Activated CD4-positive, alpha-beta T cell treated with anti-CD3 and anti-CD28 coated beads for 36 hours (primary cell): Measurements from ENCODE around the gene SLC41A1. TPM values are rescaled to one million over a fixed set of nuclear protein-coding genes. Genes with fewer than 3 reads are reported as not detected.

Experiments
- ATAC-seq: fragments of 200-7000 bp; cut with Tn5 transposase; one replicate; pipeline ENCODE4 v1.10.0; 2021; ENCODE audit warnings: mild to moderate bottlenecking, moderate library complexity
- CTCF ChIA-PET: fragments of 350-600 bp; sonication (Branson Sonifier 250); formaldehyde crosslinking; loops from one replicate; lab custom pipeline; 2021; ENCODE audit warnings: antibody characterized with exemption; lab: Charles Lee
- POLR2A ChIA-PET: fragments of 350-600 bp; sonication (Branson Sonifier 250); formaldehyde crosslinking; loops from one replicate; lab custom pipeline; 2021; ENCODE audit warnings: antibody characterized with exemption, inconsistent platforms; lab: Charles Lee
- DNase-seq: peaks from one replicate; pipeline ENCODE4 v3.0.0-alpha.2; 2020
- H3K27ac Mint-ChIP-seq: one replicate; pipeline ENCODE4 v1.8.0; 2021; ENCODE audit warnings: mixed read lengths
- H3K27me3 Mint-ChIP-seq: one replicate; pipeline ENCODE4 v1.8.0; 2021; ENCODE audit warnings: mixed read lengths
- H3K36me3 Mint-ChIP-seq: one replicate; pipeline ENCODE4 v1.8.0; 2021; ENCODE audit warnings: low read depth, mixed read lengths
- H3K4me1 Mint-ChIP-seq: one replicate; pipeline ENCODE4 v1.8.0; 2021; ENCODE audit warnings: mixed read lengths
- H3K4me3 Mint-ChIP-seq: one replicate; pipeline ENCODE4 v1.8.0; 2021; ENCODE audit warnings: mild to moderate bottlenecking, moderate library complexity, mixed read lengths
- H3K9me3 Mint-ChIP-seq: one replicate; pipeline ENCODE4 v1.8.0; 2021; ENCODE audit warnings: low read depth, mixed read lengths
- intact Hi-C, 2 experiments: fragments of 100-400 bp; cut with DNase I in 1 of 2; cut with micrococcal nuclease in 1 of 2; formaldehyde crosslinking; loops; one replicate each; pipeline versions ENCODE4 v1.14.2 to v1.15.1; 2022 to 2024; cut with DNase I, micrococcal nuclease
- total RNA-seq, 2 experiments: library from RNA; stranded (reverse); gene quantifications; one replicate each; pipeline ENCODE4 v1.2.3, GENCODE V29; 2021

SLC41A1 gene
- total RNA-seq, 2 experiments from 2014 or later = 34.4 to 41.5 TPM

DNA sequence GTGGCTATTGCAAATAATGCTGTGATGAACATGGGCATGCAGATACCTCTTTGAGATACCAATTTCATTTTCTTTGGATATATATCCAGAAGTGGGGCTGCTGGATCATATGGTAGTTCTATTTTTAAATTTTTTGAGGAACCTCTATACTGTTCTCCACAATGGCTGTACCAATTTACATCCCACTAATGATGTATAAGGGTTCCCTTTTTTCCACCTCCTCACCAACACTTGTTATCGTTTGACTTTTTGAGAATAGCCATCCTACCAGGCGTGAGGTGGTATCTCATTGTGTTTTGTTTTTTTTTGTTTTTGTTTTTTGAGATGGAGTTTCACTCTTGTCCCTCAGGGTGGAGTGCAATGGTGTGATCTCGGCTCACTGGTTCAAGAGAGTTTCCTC lies 56.4 kb downstream of the SLC41A1 start:
- H3K4me3 Mint-ChIP-seq = no peak overlapping the region
- ChIA-PET POLR2A (no interaction called here), CTCF (no interaction called here)
- H3K27me3 Mint-ChIP-seq = no peaks in the 10 kb centered on the region
- no peak for ATAC-seq
- peaks cover 4% of the 10 kb centered on the region for H3K4me1 Mint-ChIP-seq
- H3K9me3 Mint-ChIP-seq = no peaks in the 10 kb centered on the region
- intact Hi-C loops = no loop called here
- H3K36me3 Mint-ChIP-seq = no peaks in the 10 kb centered on the region
- DNase-seq = no peak
- H3K27ac Mint-ChIP-seq = no peak overlapping the region

DNA sequence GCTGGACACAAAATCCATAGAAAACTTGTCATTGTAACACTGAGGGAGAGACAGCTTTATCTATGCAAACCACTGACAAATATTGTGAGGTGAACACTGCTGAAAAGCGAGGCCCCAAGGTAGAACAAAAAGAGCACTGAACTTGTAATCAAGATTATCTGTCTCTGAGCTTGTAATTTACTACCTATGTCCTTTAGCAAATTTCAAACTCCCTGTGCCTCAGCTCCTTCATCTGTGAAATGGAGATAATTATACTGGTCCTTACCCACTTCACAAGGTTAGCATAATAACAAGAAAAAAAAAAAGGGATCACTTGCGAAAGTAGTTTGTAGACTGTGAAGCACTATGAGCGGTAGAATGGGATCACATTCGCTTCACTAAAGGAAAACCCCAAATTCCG lies 58.1 kb downstream of the SLC41A1 start:
- Mint-ChIP-seq H3K27me3 (no peaks in the 10 kb centered on the region), H3K27ac (no peak overlapping the region), H3K4me3 (no peak overlapping the region), H3K36me3 (peaks cover 2% of the 10 kb centered on the region), H3K9me3 (no peaks in the 10 kb centered on the region), H3K4me1 (peaks cover 8% of the 10 kb centered on the region)
- no peak for ATAC-seq
- ChIA-PET POLR2A (interaction anchor here (0.6 kb wide), 2 partner anchors 619 to 1431 kb away, joined by 3 to 7 read pairs; no protein-coding TSS in a partner anchor), CTCF (interaction anchor here (0.8 to 1.8 kb wide), 5 partner anchors 8 to 97 kb away, joined by 3 to 13 read pairs (median 3); partner anchors contain the start of gene SLC45A3)
- no peak for DNase-seq
- intact Hi-C loops = no loop called here

GRCh38 chr1:205751036-205751651 lies 61.9 kb downstream of the SLC41A1 start:
- DNase-seq = no peak
- CTCF ChIA-PET = interaction anchor here (0.6 to 2.0 kb wide), 2 partner anchors 21 to 200 kb away, joined by 3 to 8 read pairs; no protein-coding TSS in a partner anchor
- H3K36me3 Mint-ChIP-seq = peaks cover 24% of the 10 kb centered on the region
- peak overlapping the region; percentile 96 for H3K27ac Mint-ChIP-seq
- H3K4me3 Mint-ChIP-seq = peak overlapping the region; percentile 87
- intact Hi-C loops = no loop called here
- H3K4me1 Mint-ChIP-seq = peaks cover 27% of the 10 kb centered on the region
- no peaks in the 10 kb centered on the region for H3K27me3 Mint-ChIP-seq
- ATAC-seq = no peak
- POLR2A ChIA-PET = interaction anchor here (0.6 kb wide), 1 partner anchor 20 kb away, joined by 4 read pairs; no protein-coding TSS in a partner anchor
- H3K9me3 Mint-ChIP-seq = no peaks in the 10 kb centered on the region

GRCh38 chr1:205750138-205751035 lies 62.6 kb downstream of the SLC41A1 start, which contains the start of gene NUCKS1:
Gene NUCKS1, minus strand, starts transcription at chr1:205750182. Its CDS starts 209 bp downstream, at chr1:205749973.
- H3K36me3 Mint-ChIP-seq = peaks cover 29% of the 10 kb centered on the region
- H3K9me3 Mint-ChIP-seq = no peaks in the 10 kb centered on the region
- H3K4me1 Mint-ChIP-seq = peaks cover 32% of the 10 kb centered on the region
- POLR2A ChIA-PET = interaction anchor here (1.2 to 2.1 kb wide), 2 partner anchors 22 to 25 kb away, joined by 21 to 24 read pairs; partner anchors contain the start of gene RAB29
- DNase-seq (peak; percentile 98), ATAC-seq (peak; percentile 81)
- peak within 1 kb of the TSS; percentile 87 for H3K4me3 Mint-ChIP-seq
- CTCF ChIA-PET = interaction anchor here (2.0 kb wide), 1 partner anchor 22 kb away, joined by 8 read pairs; no protein-coding TSS in a partner anchor
- no peaks in the 10 kb centered on the region for H3K27me3 Mint-ChIP-seq
- peak within 1 kb of the TSS; percentile 96 for H3K27ac Mint-ChIP-seq
- intact Hi-C loops = loop anchor here in 1 of 2 experiments (1.0 kb wide), 1 partner anchor 100 kb away; the partner anchor contains the start of gene PM20D1

GRCh38 chr1:205749234-205750137 lies 63.5 kb downstream of the SLC41A1 start:
- DNase-seq (peak; percentile 99), ATAC-seq (peak; percentile 82)
- peaks cover 36% of the 10 kb centered on the region for H3K4me1 Mint-ChIP-seq
- peak overlapping the region; percentile 96 for H3K27ac Mint-ChIP-seq
- H3K4me3 Mint-ChIP-seq = peak overlapping the region; percentile 87
- intact Hi-C loops = loop anchor here (1.0 to 5.0 kb wide), 9 partner anchors 26 to 1243 kb away; partner anchors contain the start of genes RAB29 (in 2 of the 2), SLC41A1 (in 2 of the 2), DSTYK (in 1 of the 2) and ELK4 (in 1 of the 2)
- CTCF ChIA-PET = interaction anchor here (1.0 to 2.1 kb wide), 4 partner anchors 12 to 91 kb away, joined by 3 to 11 read pairs (median 6); no protein-coding TSS in a partner anchor
- H3K36me3 Mint-ChIP-seq = peaks cover 30% of the 10 kb centered on the region
- no peaks in the 10 kb centered on the region for H3K27me3 Mint-ChIP-seq
- POLR2A ChIA-PET = interaction anchor here (0.5 to 2.1 kb wide), 13 partner anchors 12 to 886 kb away, joined by 3 to 24 read pairs (median 3); partner anchors contain the start of genes DYRK3, ELK4, RAB29 and SLC41A1
- no peaks in the 10 kb centered on the region for H3K9me3 Mint-ChIP-seq

GRCh38 chr1:205748403-205749233 lies 64.4 kb downstream of the SLC41A1 start:
- ATAC-seq (peak; percentile 15), DNase-seq (peak; percentile 65)
- no peaks in the 10 kb centered on the region for H3K9me3 Mint-ChIP-seq
- no peaks in the 10 kb centered on the region for H3K27me3 Mint-ChIP-seq
- intact Hi-C loops = loop anchor here (1.0 to 5.0 kb wide), 8 partner anchors 27 to 1242 kb away; partner anchors contain the start of genes RAB29 (in 2 of the 2), SLC41A1 (in 2 of the 2), DSTYK (in 1 of the 2) and ELK4 (in 1 of the 2)
- ChIA-PET CTCF (interaction anchor here (0.7 to 2.1 kb wide), 5 partner anchors 10 to 90 kb away, joined by 3 to 11 read pairs (median 3); no protein-coding TSS in a partner anchor), POLR2A (interaction anchor here (0.5 to 2.1 kb wide), 16 partner anchors 13 to 887 kb away, joined by 3 to 24 read pairs (median 4); partner anchors contain the start of genes DYRK3, ELK4, RAB29 and RBBP5)
- peaks cover 34% of the 10 kb centered on the region for H3K36me3 Mint-ChIP-seq
- H3K27ac Mint-ChIP-seq = peak overlapping the region; percentile 93
- peaks cover 42% of the 10 kb centered on the region for H3K4me1 Mint-ChIP-seq
- peak overlapping the region; percentile 87 for H3K4me3 Mint-ChIP-seq

DNA sequence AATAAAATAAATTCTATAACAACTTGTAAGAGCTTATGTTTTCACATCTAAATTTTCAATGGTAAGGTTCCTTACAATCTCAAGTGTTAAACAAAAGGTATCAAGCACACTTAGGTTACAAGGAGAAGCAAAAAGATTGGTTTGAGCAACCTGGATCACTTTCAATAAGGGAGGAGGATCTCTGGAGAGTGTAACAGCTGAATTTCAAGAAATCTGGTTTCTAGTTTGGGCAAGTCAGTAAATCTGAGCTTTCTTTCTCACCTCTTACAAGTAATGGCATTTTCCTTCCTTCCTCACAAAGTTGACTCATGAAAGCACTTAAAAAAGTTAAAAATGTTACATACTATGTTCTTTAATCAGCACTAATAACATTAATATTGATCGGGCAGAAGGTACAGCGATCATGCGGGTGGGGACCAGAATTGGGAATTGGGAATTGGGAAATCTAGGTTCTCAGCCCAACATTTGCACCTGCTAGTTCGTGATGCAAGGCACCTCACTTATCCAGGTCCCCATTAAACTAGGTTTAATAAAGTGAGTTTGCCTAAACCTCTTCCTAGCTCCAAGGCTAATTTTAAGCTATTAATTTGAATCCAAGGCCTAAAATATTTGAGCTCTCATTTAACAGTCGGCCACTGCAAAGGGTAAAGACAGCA lies 66.1 kb downstream of the SLC41A1 start:
- Mint-ChIP-seq H3K27me3 (no peaks in the 10 kb centered on the region), H3K36me3 (peaks cover 37% of the 10 kb centered on the region), H3K27ac (peak overlapping the region; percentile 37), H3K9me3 (no peaks in the 10 kb centered on the region), H3K4me3 (peak overlapping the region; percentile 87), H3K4me1 (peaks cover 56% of the 10 kb centered on the region)
- ChIA-PET POLR2A (interaction anchor here (1.2 kb wide), 1 partner anchor 26 kb away, joined by 9 read pairs; no protein-coding TSS in a partner anchor), CTCF (interaction anchor here (0.8 to 2.7 kb wide), 7 partner anchors 8 to 155 kb away, joined by 3 to 18 read pairs (median 4); no protein-coding TSS in a partner anchor)
- ATAC-seq (no peak), DNase-seq (no peak)
- intact Hi-C loops = loop anchor here in 1 of 2 experiments (1.0 to 5.0 kb wide), 2 partner anchors 12 to 535 kb away; partner anchors contain the start of gene DSTYK

DNA sequence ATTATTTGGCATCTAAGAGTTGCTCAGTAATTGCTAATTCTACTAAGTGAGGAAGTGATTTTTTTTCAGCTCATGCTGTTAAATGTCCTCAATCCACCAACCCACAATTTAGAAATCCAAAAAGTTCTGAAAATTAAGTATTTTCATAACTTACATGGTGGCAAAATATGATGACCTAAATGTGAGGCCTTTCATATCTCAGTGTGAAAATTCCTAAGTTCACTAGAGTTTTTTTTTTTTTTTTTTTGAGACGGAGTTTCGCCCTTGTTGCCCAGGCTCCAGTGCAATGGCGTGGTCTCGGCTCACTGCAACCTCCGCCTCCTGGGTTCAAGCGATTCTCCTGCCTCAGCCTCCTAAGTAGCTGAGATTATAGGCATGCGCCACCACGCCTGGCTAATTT lies 68.6 kb downstream of the SLC41A1 start:
- intact Hi-C loops = no loop called here
- ATAC-seq (no peak), DNase-seq (no peak)
- H3K4me1 Mint-ChIP-seq = peaks cover 59% of the 10 kb centered on the region
- H3K36me3 Mint-ChIP-seq = peaks cover 35% of the 10 kb centered on the region
- no peak overlapping the region for H3K27ac Mint-ChIP-seq
- no peaks in the 10 kb centered on the region for H3K9me3 Mint-ChIP-seq
- POLR2A ChIA-PET = interaction anchor here (1.5 kb wide), 1 partner anchor 33 kb away, joined by 4 read pairs; no protein-coding TSS in a partner anchor
- CTCF ChIA-PET = interaction anchor here (2.7 kb wide), 1 partner anchor 33 kb away, joined by 18 read pairs; no protein-coding TSS in a partner anchor
- H3K27me3 Mint-ChIP-seq = no peaks in the 10 kb centered on the region
- no peak overlapping the region for H3K4me3 Mint-ChIP-seq

- peak overlapping the region; percentile 23 for H3K27ac Mint-ChIP-seq
These were observed 69.0 kb downstream of the SLC41A1 start for GRCh38 chr1:205743977-205744376.

More at GRCh38 chr1:205743977-205744376, 69.0 kb downstream of the SLC41A1 start:
- H3K9me3 Mint-ChIP-seq = no peaks in the 10 kb centered on the region
- ATAC-seq (no peak), DNase-seq (no peak)
- peaks cover 62% of the 10 kb centered on the region for H3K4me1 Mint-ChIP-seq
- no peaks in the 10 kb centered on the region for H3K27me3 Mint-ChIP-seq
- ChIA-PET CTCF (interaction anchor here (0.6 to 0.7 kb wide), 2 partner anchors 87 to 154 kb away, joined by 3 to 4 read pairs; no protein-coding TSS in a partner anchor), POLR2A (no interaction called here)
- peaks cover 38% of the 10 kb centered on the region for H3K36me3 Mint-ChIP-seq
- no peak overlapping the region for H3K4me3 Mint-ChIP-seq
- intact Hi-C loops = no loop called here
